ENCODE measurements around the gene EPS8.

GRCh38 chr12:15677726-15678201, 111.4 kb downstream of the EPS8 start:
- no peak for TF ChIP-seq CTCF (IDR thresholded peaks at IDR 0.05)
- TF ChIP-seq POLR2A (IDR thresholded peaks at IDR 0.05) = no peak
